A673 (cell line): ENCODE results near the gene SPON2.
A peak's percentile ranks its signal among the peaks of the same experiment; 100 is the strongest.

Source experiments
- EZH2 ChIP-seq: fragments of 200-600 bp; sonication (generic); IDR thresholded peaks from 2 replicates; pipeline ENCODE4 v1.6.1; 2017; ENCODE audit warnings: borderline replicate concordance, low read depth, mild to moderate bottlenecking, mixed read lengths, antibody characterized with exemption, low read length; ENCODE audit not compliant: poor library complexity, severe bottlenecking
- TF ChIP-seq, protein P1 (sequence below): fragments of 300-800, 200-600 bp; sonication (generic); conservative IDR thresholded peaks from 2 replicates; pipeline ENCODE4 v1.5.1; 2017; ENCODE audit warnings: low read depth, mild to moderate bottlenecking, antibody characterized with exemption, low read length, moderate library complexity, mixed read lengths

DNA sequence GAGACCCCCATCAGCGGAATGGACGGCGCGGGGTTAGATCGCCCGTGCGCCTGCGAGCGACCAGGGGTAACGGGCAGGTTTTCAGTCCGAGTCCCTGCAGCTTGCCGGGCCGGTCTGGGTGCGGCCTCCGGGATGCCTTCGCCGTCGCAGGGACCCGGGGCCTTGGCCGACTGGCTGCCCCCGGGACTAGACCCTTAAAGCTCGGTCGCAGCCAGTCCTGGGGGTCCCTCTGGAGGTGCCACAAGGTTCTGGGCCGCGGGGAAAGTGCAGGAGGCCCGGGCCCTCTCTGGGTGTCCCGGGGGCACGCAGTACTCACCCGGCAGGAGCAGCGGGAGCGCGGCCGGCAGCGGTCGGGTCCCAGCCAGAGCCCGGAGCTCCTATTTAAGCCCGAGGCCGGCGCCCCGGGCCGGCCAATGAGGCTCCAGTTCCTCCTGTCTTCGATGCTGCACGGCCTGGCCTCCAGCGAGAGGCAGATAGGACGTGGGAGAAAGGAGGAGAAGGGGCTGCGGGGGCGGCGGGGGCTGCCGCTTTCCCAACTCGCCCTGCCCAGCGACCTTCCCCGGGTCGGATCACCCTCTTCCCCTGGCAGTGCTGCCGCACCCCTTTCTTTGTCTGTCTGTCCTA is at the start of gene SPON2:
- peak; percentile 98 for TF ChIP-seq EZH2
- TF ChIP-seq, protein P1, sequence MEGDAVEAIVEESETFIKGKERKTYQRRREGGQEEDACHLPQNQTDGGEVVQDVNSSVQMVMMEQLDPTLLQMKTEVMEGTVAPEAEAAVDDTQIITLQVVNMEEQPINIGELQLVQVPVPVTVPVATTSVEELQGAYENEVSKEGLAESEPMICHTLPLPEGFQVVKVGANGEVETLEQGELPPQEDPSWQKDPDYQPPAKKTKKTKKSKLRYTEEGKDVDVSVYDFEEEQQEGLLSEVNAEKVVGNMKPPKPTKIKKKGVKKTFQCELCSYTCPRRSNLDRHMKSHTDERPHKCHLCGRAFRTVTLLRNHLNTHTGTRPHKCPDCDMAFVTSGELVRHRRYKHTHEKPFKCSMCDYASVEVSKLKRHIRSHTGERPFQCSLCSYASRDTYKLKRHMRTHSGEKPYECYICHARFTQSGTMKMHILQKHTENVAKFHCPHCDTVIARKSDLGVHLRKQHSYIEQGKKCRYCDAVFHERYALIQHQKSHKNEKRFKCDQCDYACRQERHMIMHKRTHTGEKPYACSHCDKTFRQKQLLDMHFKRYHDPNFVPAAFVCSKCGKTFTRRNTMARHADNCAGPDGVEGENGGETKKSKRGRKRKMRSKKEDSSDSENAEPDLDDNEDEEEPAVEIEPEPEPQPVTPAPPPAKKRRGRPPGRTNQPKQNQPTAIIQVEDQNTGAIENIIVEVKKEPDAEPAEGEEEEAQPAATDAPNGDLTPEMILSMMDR: no peak
